ENCODE data around the gene PDE5A. TPM values are rescaled to one million over a fixed set of nuclear protein-coding genes. Genes with fewer than 3 reads are reported as not detected.

PDE5A gene
- total RNA-seq, 1 experiment from 2014 or later: 0.89 TPM

- POLR2A ChIA-PET: no interaction called here
Measured at GRCh38 chr4:119518915-119519410, 109.6 kb downstream of the PDE5A start.

GRCh38 chr4:119518230-119518892 is 110.2 kb downstream of the PDE5A start:
- intact Hi-C loops (cut with micrococcal nuclease): no loop called here
- no peak for TF ChIP-seq CTCF (IDR thresholded peaks at IDR 0.05; ENCODE audit: unreplicated experiment)
- peaks cover 26% of the 10 kb centered on the region for H3K36me3 Mint-ChIP-seq (ENCODE audit: insufficient read depth, unreplicated experiment)
- ChIA-PET POLR2A (interaction anchor here (1.4 kb wide), 1 partner anchor 9 kb away, joined by 5 read pairs; no protein-coding TSS in a partner anchor), CTCF (interaction anchor here (0.7 to 1.0 kb wide), 2 partner anchors 11 to 376 kb away, joined by 4 read pairs; no protein-coding TSS in a partner anchor)
- H3K4me1 Mint-ChIP-seq (ENCODE audit: insufficient read depth, unreplicated experiment): no peaks in the 10 kb centered on the region
- no TSS peak for BruUV-seq (replicated peaks)
- H3K27me3 Mint-ChIP-seq (ENCODE audit: insufficient read depth, unreplicated experiment): no peaks in the 10 kb centered on the region
- H3K27ac Mint-ChIP-seq (ENCODE audit: low read depth, unreplicated experiment): no peak overlapping the region
- no peak overlapping the region for H3K4me3 Mint-ChIP-seq (ENCODE audit: unreplicated experiment)
- DNase-seq (ENCODE audit: unreplicated experiment): no peak
- no peaks in the 10 kb centered on the region for H3K9me3 Mint-ChIP-seq (ENCODE audit: unreplicated experiment)

More at GRCh38 chr4:119518915-119519410, 109.6 kb downstream of the PDE5A start:
- no TSS peak for BruUV-seq (replicated peaks)
- CTCF ChIA-PET: no interaction called here
- H3K27ac Mint-ChIP-seq (ENCODE audit: low read depth, unreplicated experiment): no peak overlapping the region
- H3K4me3 Mint-ChIP-seq (ENCODE audit: unreplicated experiment): no peak overlapping the region
- DNase-seq (ENCODE audit: unreplicated experiment): no peak
- peaks cover 23% of the 10 kb centered on the region for H3K36me3 Mint-ChIP-seq (ENCODE audit: insufficient read depth, unreplicated experiment)
- no peaks in the 10 kb centered on the region for H3K27me3 Mint-ChIP-seq (ENCODE audit: insufficient read depth, unreplicated experiment)
- intact Hi-C loops (cut with micrococcal nuclease): no loop called here
- no peak for TF ChIP-seq CTCF (IDR thresholded peaks at IDR 0.05; ENCODE audit: unreplicated experiment)
- H3K4me1 Mint-ChIP-seq (ENCODE audit: insufficient read depth, unreplicated experiment): no peaks in the 10 kb centered on the region
- no peaks in the 10 kb centered on the region for H3K9me3 Mint-ChIP-seq (ENCODE audit: unreplicated experiment)

GRCh38 chr4:119517361-119518229 is 111.0 kb downstream of the PDE5A start:
- H3K9me3 Mint-ChIP-seq (ENCODE audit: unreplicated experiment): no peaks in the 10 kb centered on the region
- H3K4me1 Mint-ChIP-seq (ENCODE audit: insufficient read depth, unreplicated experiment): no peaks in the 10 kb centered on the region
- H3K4me3 Mint-ChIP-seq (ENCODE audit: unreplicated experiment): no peak overlapping the region
- no peak for DNase-seq (ENCODE audit: unreplicated experiment)
- no peak for TF ChIP-seq CTCF (IDR thresholded peaks at IDR 0.05; ENCODE audit: unreplicated experiment)
- H3K36me3 Mint-ChIP-seq (ENCODE audit: insufficient read depth, unreplicated experiment): peaks cover 33% of the 10 kb centered on the region
- CTCF ChIA-PET: interaction anchor here (0.7 to 1.0 kb wide), 2 partner anchors 10 to 377 kb away, joined by 4 read pairs; no protein-coding TSS in a partner anchor
- no TSS peak for BruUV-seq (replicated peaks)
- POLR2A ChIA-PET: interaction anchor here (1.4 kb wide), 1 partner anchor 10 kb away, joined by 5 read pairs; no protein-coding TSS in a partner anchor
- intact Hi-C loops (cut with micrococcal nuclease): no loop called here
- H3K27ac Mint-ChIP-seq (ENCODE audit: low read depth, unreplicated experiment): no peak overlapping the region
- H3K27me3 Mint-ChIP-seq (ENCODE audit: insufficient read depth, unreplicated experiment): no peaks in the 10 kb centered on the region

- Mint-ChIP-seq H3K27me3 (ENCODE audit: insufficient read depth, unreplicated experiment) (no peaks in the 10 kb centered on the region), H3K4me1 (ENCODE audit: insufficient read depth, unreplicated experiment) (no peaks in the 10 kb centered on the region), H3K27ac (ENCODE audit: low read depth, unreplicated experiment) (no peak overlapping the region), H3K9me3 (ENCODE audit: unreplicated experiment) (no peaks in the 10 kb centered on the region), H3K4me3 (ENCODE audit: unreplicated experiment) (no peak overlapping the region), H3K36me3 (ENCODE audit: insufficient read depth, unreplicated experiment) (peaks cover 25% of the 10 kb centered on the region)
- intact Hi-C loops (cut with micrococcal nuclease): no loop called here
- no TSS peak for BruUV-seq (replicated peaks)
- CTCF ChIA-PET: no interaction called here
- POLR2A ChIA-PET: no interaction called here
- no peak for DNase-seq (ENCODE audit: unreplicated experiment)
- TF ChIP-seq CTCF (IDR thresholded peaks at IDR 0.05; ENCODE audit: unreplicated experiment): no peak
Measured at GRCh38 chr4:119512398-119512797, 116.2 kb downstream of the PDE5A start.
